ENCODE results near the gene PAPPA.
A peak's percentile ranks its signal among the peaks of the same experiment; 100 is the strongest.

Gene PAPPA

DNA sequence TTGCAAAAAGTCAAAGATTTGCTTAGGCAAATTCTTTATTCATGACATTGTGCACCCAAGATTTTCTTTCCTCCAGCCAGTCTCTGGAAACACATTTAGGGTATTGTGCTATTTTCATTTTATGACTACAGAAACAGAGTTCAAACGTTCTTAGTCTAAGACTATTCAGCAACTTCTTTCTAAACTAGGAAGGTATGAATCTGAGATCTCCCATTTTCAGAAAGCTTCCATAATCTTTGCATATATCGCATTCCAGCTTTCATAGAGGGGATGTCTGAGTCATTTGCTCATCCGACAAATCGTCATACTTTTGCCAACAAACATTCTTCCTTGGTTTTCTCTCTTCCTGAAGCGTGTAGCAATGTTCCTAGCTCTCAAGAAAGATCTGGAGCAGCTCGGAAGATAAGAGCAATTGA is 1.6 kb upstream of the PAPPA start:
- H3K4me3 ChIP-seq (ENCODE audit: low read length) = no peak overlapping the region
- peak; percentile 35 for DNase-seq (ENCODE audit: low read depth)
- no peak for TF ChIP-seq CTCF (IDR thresholded peaks at IDR 0.05; ENCODE audit: insufficient read depth, low read depth, low read length, missing control alignments)

DNA sequence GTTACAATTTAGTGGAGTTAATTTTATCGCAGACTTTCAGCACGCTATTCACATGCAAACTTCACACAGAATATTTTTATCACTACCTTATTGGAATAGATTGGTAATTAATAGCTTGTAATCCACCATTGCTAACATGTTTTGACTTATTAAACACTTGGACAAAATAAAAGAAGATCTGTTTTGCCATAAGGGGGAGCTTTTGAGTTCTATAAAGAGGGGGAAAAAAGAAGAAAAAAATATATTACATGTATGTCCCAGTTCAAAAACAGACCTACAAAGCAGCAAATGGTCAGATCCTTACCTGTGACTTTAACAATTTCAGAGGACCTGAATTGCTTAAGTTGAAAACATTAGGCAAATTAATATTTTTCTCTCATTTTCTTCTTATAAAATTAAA is 1.2 kb upstream of the PAPPA start:
- peak; percentile 11 for TF ChIP-seq CTCF (IDR thresholded peaks at IDR 0.05; ENCODE audit: insufficient read depth, low read depth, low read length, missing control alignments)
- no peak overlapping the region for H3K4me3 ChIP-seq (ENCODE audit: low read length)
- peak; percentile 31 for DNase-seq (ENCODE audit: low read depth)

DNA sequence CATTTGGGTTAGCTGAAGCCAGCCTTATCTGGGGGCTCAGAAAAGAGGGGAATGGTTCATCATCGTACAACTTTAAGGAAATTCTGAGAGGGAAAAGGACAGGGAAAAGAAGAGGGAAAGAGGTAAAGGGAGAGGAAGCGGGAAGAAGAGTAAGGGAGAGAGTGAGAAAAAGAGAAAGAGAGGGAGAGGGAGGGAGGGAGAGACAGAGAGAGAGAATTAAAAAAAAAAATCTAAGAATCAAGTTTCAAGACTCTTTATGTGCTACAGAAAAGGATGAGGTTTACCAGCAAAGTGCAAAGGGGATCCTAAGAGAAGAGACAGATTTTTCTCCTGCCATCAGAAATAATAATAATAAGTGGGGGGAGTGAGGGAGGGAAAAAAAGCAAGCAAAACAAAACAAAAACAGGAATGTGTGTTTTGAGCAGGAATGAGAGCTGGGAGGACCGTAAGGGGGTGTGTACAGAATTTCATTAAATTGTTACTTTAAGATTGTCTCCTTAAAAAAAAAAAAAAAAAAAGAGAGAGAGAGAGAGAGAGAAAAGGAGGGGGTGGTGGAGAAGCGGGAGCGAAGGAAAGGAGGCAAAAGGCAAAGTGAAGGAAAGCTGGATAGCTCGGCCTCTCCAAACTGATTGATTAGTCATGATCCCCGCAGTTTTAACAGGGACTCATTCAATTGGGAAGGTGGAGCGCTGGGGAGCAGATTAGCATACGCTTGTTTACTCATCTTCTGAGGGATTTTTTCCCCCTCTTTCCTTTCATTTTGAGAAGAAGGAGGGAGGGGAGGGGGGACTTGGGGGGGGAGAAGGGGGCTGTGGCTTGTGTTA is 438 bp upstream of the PAPPA start:
- peak; percentile 41 for DNase-seq (ENCODE audit: low read depth)
- no peak overlapping the region for H3K4me3 ChIP-seq (ENCODE audit: low read length)
- TF ChIP-seq CTCF (IDR thresholded peaks at IDR 0.05; ENCODE audit: insufficient read depth, low read depth, low read length, missing control alignments) = no peak

GRCh38 chr9:116154334-116154975 is 864 bp downstream of the PAPPA start:
- peak overlapping the region; percentile 28 for H3K4me3 ChIP-seq (ENCODE audit: low read length)
- no peak for TF ChIP-seq CTCF (IDR thresholded peaks at IDR 0.05; ENCODE audit: insufficient read depth, low read depth, low read length, missing control alignments)
- no peak for DNase-seq (ENCODE audit: low read depth)

- DNase-seq (ENCODE audit: low read depth) = no peak
- H3K4me3 ChIP-seq (ENCODE audit: low read length) = peak overlapping the region; percentile 28
- no peak for TF ChIP-seq CTCF (IDR thresholded peaks at IDR 0.05; ENCODE audit: insufficient read depth, low read depth, low read length, missing control alignments)
Observed at GRCh38 chr9:116154976-116155697, 1.5 kb downstream of the PAPPA start.

GRCh38 chr9:116155698-116156039 is 2.1 kb downstream of the PAPPA start:
- DNase-seq (ENCODE audit: low read depth) = no peak
- no peak for TF ChIP-seq CTCF (IDR thresholded peaks at IDR 0.05; ENCODE audit: insufficient read depth, low read depth, low read length, missing control alignments)
- no peak overlapping the region for H3K4me3 ChIP-seq (ENCODE audit: low read length)

Measured in epithelial cell of esophagus (primary cell).